AG04450 (cell line): ENCODE results near the gene RAB3B. TPM values are rescaled to one million over a fixed set of nuclear protein-coding genes. Genes with fewer than 3 reads are reported as not detected.

Experiments
- CTCF ChIA-PET: fragments of 300-600, 350-600 bp; formaldehyde crosslinking; extraction: SDS; loops from one replicate; lab custom pipeline; 2022; ENCODE audit warnings: antibody characterized with exemption, inconsistent platforms; lab: Charles Lee
- POLR2A ChIA-PET: fragments of 350-600 bp; formaldehyde crosslinking; extraction: SDS; loops from one replicate; lab custom pipeline; 2021; ENCODE audit warnings: antibody characterized with exemption, inconsistent platforms; lab: Yijun Ruan, JAX
- DNase-seq: peaks from one replicate; pipeline ENCODE4 v3.0.0-alpha.2; 2011; ENCODE audit warnings: low read depth, low spot score
- H3K27ac ChIP-seq: one replicate; pipeline ENCODE4 v1.5.1; 2012; ENCODE audit warnings: low read depth, low read length, control low read depth
- H3K27me3 ChIP-seq: one replicate; pipeline ENCODE4 v1.6.0; 2012; ENCODE audit warnings: low read length; ENCODE audit not compliant: control insufficient read depth, insufficient read depth
- H3K4me3 ChIP-seq: 2 replicates; pipeline ENCODE4 v1.5.1; 2011; ENCODE audit warnings: mild to moderate bottlenecking, low read depth, low read length, control low read depth
- H3K9me3 ChIP-seq: 2 replicates; pipeline ENCODE4 v1.5.1; 2012; ENCODE audit warnings: low read length; ENCODE audit not compliant: control insufficient read depth, insufficient read depth
- polyA plus RNA-seq: library from polyadenylated mRNA; depleted of rRNA; stranded (reverse); fragments of >200 nt; gene quantifications from 2 replicates; pipeline ENCODE4 v1.2.3, GENCODE V29; 2011
- TF ChIP-seq, protein P1 (sequence below): IDR thresholded peaks from 2 replicates; pipeline ENCODE4 v1.5.1; 2011; ENCODE audit warnings: low read depth, low read length, control low read depth, inconsistent platforms

Gene RAB3B
- polyA plus RNA-seq, 1 experiment: 28.6 TPM

GRCh38 chr1:51957618-51958017, 32.9 kb downstream of the RAB3B start:
- no peak for DNase-seq
- Histone ChIP-seq H3K27me3 (no peaks in the 10 kb centered on the region), H3K9me3 (no peaks in the 10 kb centered on the region), H3K4me3 (no peak overlapping the region), H3K27ac (no peak overlapping the region)
- ChIA-PET POLR2A (no interaction called here), CTCF (no interaction called here)
- TF ChIP-seq, protein P1, sequence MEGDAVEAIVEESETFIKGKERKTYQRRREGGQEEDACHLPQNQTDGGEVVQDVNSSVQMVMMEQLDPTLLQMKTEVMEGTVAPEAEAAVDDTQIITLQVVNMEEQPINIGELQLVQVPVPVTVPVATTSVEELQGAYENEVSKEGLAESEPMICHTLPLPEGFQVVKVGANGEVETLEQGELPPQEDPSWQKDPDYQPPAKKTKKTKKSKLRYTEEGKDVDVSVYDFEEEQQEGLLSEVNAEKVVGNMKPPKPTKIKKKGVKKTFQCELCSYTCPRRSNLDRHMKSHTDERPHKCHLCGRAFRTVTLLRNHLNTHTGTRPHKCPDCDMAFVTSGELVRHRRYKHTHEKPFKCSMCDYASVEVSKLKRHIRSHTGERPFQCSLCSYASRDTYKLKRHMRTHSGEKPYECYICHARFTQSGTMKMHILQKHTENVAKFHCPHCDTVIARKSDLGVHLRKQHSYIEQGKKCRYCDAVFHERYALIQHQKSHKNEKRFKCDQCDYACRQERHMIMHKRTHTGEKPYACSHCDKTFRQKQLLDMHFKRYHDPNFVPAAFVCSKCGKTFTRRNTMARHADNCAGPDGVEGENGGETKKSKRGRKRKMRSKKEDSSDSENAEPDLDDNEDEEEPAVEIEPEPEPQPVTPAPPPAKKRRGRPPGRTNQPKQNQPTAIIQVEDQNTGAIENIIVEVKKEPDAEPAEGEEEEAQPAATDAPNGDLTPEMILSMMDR: no peak

- ChIA-PET POLR2A (interaction anchor here (0.6 kb wide), 1 partner anchor 69 kb away, joined by 9 read pairs; no protein-coding TSS in a partner anchor), CTCF (no interaction called here)
- Histone ChIP-seq H3K4me3 (no peak overlapping the region), H3K27me3 (no peaks in the 10 kb centered on the region), H3K27ac (no peak overlapping the region), H3K9me3 (no peaks in the 10 kb centered on the region)
- TF ChIP-seq, protein P1: no peak
- no peak for DNase-seq
These were observed 33.7 kb downstream of the RAB3B start for GRCh38 chr1:51956528-51957509.

DNA sequence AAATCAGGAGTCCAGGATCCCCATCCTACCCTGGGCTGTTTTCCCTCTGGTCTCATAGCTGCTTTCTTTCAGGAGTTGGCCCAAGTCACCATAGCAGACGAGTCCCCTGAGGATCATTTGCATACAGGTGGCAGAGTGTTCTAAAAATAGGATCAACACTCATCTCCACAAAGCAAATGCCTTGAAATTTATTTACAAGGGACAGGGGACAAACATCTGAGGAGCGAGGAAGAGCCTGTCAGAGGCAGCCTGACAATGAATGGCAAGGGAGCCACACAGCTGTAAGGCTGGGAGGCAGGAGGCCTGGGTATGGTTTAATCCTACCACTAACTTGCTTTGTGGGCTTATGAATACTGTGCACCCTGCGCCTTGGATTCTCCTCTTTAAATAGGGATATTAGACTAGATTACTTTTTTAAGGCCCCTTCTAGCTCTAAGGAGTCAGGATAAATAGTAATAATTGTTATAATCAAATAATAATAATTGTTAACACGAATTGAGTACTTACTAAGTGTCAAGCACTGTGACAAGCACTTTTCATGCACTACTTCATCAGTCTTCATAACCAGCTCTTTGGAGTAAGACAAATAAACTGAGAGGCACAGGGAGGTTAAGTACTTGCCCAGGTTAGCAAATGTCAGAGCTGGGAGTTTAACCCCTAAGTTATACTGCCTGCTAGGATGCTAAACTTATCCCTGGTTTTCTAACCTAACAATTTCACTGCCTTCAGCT, 34.5 kb downstream of the RAB3B start:
- ChIA-PET POLR2A (no interaction called here), CTCF (no interaction called here)
- TF ChIP-seq, protein P1: no peak
- DNase-seq: no peak
- no peak overlapping the region for H3K4me3 ChIP-seq
- no peaks in the 10 kb centered on the region for H3K27me3 ChIP-seq
- H3K27ac ChIP-seq: no peak overlapping the region
- no peaks in the 10 kb centered on the region for H3K9me3 ChIP-seq

- Histone ChIP-seq H3K27me3 (no peaks in the 10 kb centered on the region), H3K9me3 (peaks cover 3% of the 10 kb centered on the region), H3K27ac (no peak overlapping the region), H3K4me3 (no peak overlapping the region)
- TF ChIP-seq, protein P1: no peak
- ChIA-PET CTCF (interaction anchor here (0.8 to 1.4 kb wide), 2 partner anchors 9 to 30 kb away, joined by 3 read pairs; no protein-coding TSS in a partner anchor), POLR2A (interaction anchor here (0.5 kb wide), 1 partner anchor 56 kb away, joined by 3 read pairs; no protein-coding TSS in a partner anchor)
- DNase-seq: no peak
These were observed 35.7 kb downstream of the RAB3B start for GRCh38 chr1:51954783-51955182.
